Measurements from ENCODE around the gene MYO1C.

The MYO1C gene

GRCh38 chr17:1494203-1494602 lies 1.7 kb upstream of the MYO1C start:
- TF ChIP-seq, protein P1, sequence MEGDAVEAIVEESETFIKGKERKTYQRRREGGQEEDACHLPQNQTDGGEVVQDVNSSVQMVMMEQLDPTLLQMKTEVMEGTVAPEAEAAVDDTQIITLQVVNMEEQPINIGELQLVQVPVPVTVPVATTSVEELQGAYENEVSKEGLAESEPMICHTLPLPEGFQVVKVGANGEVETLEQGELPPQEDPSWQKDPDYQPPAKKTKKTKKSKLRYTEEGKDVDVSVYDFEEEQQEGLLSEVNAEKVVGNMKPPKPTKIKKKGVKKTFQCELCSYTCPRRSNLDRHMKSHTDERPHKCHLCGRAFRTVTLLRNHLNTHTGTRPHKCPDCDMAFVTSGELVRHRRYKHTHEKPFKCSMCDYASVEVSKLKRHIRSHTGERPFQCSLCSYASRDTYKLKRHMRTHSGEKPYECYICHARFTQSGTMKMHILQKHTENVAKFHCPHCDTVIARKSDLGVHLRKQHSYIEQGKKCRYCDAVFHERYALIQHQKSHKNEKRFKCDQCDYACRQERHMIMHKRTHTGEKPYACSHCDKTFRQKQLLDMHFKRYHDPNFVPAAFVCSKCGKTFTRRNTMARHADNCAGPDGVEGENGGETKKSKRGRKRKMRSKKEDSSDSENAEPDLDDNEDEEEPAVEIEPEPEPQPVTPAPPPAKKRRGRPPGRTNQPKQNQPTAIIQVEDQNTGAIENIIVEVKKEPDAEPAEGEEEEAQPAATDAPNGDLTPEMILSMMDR (IDR thresholded peaks at IDR 0.05) = no peak

- TF ChIP-seq, protein P1 (IDR thresholded peaks at IDR 0.05) = no peak
Measured at GRCh38 chr17:1493291-1493980, 950 bp upstream of the MYO1C start.

DNA sequence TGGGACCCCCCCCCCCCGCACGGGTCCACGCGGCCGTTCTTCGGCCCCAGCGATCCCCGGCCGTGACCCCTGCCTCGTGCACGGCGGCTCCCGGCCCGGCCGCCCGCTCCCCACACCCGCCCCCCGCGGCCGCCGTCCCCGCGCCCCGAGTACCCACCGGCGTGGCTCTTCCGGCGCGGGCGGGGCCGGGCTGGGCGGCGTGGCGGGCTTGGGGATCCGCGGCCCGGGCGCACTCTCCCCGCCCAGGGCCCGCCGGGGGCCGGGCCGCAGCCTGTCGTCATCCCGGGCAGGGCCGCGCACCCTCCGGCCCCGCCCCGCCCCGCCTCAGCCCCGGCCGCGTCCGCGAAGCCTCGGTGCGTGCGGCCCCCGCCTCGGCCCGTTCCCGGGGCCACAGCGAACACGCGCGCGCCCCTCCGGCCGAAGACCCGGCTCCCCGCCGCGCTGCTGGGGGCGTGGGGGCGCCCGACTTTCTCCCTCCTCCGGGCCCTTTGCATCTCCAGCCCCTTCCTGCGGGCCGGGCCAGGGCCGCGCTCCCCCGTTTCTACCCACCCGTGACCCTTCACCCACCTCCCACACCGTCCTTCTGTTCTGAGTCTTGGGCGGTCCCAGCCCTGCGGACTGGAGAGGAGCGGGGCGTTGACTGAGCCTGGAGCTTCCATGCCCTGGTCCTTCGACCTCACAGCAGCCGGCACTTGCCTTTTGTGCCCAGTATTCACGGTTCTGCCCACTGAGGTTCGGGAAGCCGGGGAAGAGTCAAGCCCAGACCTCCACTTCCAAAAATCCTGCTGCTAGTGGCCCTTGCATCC lies 840 bp downstream of the MYO1C start:
- TF ChIP-seq, protein P1 (IDR thresholded peaks at IDR 0.05) = no peak

DNA sequence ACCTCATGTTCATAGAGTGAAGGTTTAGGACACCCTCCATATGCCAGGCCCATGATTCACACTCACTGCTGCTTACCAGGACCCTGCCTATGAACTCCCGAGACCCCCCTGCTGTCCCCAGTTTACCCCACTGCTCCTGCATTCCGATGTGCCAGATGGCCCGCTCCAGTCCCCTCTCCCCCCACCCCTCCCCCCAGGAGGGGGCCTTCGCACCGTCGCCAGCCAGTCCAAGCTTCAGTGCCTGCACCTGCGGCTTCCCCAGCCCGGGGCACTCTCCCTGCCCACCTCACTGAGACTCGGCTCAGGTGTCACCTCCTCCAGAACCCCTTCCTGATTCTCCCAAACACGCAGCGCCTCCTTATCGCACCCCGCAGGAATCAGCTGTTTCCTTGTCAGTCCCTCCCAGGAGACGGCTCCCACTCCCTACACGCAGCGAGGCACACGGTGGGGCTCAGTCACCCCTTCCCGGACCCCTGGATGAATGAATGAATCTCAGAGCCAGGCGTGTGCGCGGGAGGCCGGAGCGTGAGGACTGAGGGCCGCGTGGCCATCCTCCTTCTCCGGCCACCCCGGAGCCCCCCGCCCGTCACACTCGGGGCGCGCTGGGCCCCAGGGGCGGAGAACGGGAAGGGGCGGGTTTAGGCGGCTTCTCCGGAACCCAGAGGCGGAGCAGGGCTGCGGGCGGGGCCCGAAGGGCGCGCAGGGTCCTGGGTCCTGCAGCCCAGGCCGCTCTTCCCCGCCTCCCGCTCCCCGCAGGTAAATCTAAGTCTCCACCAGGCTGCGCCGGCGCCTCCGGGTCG lies 1.6 kb downstream of the MYO1C start:
- TF ChIP-seq, protein P1 (IDR thresholded peaks at IDR 0.05) = no peak

DNA sequence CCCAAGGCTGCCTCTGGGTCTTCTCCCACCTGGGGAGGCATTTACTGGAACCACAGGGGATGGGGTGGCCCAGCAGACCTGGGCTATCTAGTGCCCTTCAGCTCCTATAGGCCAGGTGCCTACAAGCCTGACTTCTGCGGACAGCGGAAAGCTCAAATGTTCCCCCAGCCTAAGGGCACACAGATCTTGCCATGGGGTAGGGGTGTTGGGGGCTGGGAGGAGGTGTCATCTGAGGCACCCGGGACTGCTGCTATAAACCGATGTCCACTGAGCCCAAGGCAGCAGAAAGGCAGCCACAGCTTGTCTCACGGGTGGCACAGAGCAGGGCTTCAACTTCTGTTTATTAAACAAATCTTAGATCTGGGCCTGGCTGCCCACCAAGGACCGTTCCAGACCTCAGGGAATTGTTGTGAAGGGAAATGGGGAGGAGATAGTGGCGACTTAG lies 3.6 kb downstream of the MYO1C start:
- TF ChIP-seq, protein P1 (IDR thresholded peaks at IDR 0.05) = no peak

- TF ChIP-seq, protein P1 (IDR thresholded peaks at IDR 0.05) = no peak
Measured at GRCh38 chr17:1487939-1488825, 4.3 kb downstream of the MYO1C start.

Data from LNCAP (cell line).